ENCODE data around the gene DOCK3.
"Not testable (repeated sequence)": the region's sequence is repeated elsewhere in the genome, so short reads cannot be mapped to it uniquely, and the experiment has no call there.

Gene DOCK3

DNA sequence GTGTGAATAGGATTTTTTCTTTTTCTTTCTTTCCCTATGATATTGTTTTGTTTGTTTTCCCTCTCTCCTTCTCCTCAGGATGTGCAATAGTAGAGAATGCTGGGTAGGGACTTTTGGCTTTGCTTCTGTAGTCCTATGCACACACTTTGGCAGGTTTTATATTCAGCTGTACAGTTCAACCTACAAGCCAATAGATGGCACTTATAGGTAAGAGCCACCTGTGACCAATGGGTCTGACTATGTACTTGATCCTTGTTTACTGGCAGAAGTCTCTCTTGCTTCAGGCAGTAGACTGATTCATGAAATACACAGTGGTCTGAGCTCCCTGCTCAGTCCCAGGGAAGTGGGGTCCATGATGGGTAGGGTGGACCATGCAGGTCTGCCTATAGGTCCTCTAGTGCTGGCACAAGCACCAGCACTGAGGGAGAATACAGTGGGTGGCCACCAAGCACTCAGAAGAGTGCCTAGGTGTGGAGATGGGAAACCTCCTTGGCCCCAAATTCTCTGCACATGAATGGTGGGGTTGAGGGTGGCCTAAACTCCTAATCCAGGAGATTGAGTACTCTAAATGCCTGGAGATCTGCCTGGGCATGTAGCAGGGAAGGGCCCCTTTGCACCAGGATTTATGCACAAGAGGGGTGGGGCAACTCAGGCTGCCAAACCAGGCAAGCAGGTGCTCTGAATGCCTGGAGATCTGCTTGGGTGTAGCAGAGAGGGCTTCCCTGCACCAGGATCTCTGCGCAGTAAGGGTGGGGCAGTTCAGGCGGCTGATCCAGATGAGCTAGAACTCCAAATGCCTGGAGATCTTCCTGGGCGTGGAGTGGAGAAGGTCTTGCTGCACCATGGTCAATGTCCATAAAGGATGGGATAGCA, 176.1 kb downstream of the DOCK3 start:
- H3K4me3 ChIP-seq (ENCODE audit: low read depth, low read length), result no peak overlapping the region
- TF ChIP-seq, protein P1, sequence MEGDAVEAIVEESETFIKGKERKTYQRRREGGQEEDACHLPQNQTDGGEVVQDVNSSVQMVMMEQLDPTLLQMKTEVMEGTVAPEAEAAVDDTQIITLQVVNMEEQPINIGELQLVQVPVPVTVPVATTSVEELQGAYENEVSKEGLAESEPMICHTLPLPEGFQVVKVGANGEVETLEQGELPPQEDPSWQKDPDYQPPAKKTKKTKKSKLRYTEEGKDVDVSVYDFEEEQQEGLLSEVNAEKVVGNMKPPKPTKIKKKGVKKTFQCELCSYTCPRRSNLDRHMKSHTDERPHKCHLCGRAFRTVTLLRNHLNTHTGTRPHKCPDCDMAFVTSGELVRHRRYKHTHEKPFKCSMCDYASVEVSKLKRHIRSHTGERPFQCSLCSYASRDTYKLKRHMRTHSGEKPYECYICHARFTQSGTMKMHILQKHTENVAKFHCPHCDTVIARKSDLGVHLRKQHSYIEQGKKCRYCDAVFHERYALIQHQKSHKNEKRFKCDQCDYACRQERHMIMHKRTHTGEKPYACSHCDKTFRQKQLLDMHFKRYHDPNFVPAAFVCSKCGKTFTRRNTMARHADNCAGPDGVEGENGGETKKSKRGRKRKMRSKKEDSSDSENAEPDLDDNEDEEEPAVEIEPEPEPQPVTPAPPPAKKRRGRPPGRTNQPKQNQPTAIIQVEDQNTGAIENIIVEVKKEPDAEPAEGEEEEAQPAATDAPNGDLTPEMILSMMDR (IDR thresholded peaks at IDR 0.05; ENCODE audit: low read depth, low read length), result no peak

DNA sequence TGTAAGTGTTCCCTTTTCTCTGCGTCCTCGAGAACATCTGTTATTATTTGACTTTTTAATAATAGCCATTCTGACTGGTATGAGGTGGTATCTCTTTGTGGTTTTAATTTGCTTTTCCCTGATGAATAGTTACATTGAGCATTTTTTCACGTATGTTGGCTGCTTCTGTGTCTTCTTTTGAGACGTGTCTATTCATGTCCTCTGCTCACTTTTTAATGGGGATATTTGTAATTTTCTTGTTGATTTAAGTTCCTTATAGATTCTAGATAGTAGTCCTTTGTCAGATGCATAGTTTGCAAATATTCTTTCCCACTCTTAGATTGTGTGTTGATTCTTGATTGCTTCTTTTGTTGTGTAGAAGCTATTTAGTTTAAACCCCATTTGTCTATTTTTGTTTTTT, 179.2 kb downstream of the DOCK3 start:
- no peak overlapping the region for H3K4me3 ChIP-seq (ENCODE audit: low read depth, low read length)
- TF ChIP-seq, protein P1 (IDR thresholded peaks at IDR 0.05; ENCODE audit: low read depth, low read length), result no peak

DNA sequence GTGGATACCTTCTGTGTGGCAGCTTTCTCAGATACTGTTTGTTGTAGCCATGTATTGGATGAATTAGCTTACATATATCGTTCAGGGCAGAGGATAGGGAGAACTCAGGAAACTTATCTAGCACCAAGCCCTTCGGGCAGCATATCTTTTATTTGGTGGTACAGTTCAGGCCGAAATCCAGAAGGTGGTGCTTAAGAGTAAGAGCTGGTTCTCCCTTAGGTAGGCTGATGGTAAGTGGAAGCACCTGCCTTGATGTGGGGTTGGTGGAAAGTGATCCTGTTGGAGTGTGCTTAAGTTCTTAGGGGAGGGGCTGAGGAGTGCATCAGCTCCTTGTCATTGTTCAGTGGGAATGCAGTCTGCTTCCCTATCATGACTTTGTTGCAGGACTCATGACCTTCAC, 187.5 kb downstream of the DOCK3 start:
- TF ChIP-seq, protein P1 (IDR thresholded peaks at IDR 0.05; ENCODE audit: low read depth, low read length), result no peak
- H3K4me3 ChIP-seq (ENCODE audit: low read depth, low read length), result no peak overlapping the region

DNA sequence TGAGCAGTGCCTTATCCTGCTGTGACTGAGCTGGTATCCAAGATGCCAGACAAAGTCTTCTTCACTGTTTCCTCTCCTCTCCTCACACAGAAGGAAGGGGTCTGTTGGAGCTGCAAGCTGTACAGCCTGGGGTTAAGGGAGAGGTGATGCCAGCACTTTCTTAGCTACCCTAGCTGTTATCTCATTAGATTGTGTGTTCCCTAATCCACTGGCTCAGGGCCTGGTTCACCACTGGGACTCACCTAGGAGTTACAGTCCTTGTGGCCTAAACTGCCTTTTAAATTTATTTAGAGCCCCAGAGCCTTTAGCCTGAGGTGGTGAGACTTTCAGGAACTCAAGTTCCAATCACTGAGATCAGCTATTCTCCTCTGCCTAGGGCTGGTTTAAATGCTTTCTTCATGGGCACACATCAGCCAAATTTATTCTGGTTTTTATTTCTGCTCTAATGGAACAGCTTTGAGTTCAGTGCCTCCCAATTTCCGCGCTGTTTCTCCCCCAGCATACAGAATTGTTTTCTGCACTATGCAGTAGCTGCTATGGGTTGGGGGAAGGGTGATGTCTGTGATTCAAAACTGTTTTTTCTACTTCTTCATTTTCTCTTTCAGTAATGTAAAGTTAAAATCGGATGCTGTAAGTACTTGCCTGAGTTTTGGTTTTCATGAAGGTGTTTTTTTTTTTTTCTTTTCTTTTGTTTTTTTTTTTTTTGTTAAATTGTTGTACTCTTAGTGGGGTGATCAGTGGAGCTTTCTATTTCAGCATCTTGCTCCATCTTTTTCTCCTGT, 198.8 kb downstream of the DOCK3 start:
- TF ChIP-seq, protein P1 (IDR thresholded peaks at IDR 0.05; ENCODE audit: low read depth, low read length), result no peak
- no peak overlapping the region for H3K4me3 ChIP-seq (ENCODE audit: low read depth, low read length)

DNA sequence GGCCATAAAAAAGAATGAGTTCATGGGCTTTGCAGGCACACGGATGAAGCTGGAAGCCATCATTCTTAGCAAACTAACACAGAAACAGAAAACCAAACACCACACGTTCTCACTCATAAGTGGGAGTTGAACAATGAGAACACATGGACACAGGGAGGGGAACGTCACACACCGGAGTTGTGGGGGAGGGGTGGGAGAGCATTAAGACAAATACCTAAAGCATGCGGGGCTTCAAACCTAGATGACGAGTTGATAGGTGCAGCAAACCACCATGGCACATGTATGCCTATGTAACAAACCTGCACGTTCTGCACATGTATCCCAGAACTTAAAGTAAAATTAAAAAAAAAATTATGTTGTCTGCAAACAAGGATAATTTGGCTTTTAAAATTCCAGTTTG, 200.1 kb downstream of the DOCK3 start:
- not testable (repeated sequence) for H3K4me3 ChIP-seq (ENCODE audit: low read depth, low read length)

DNA sequence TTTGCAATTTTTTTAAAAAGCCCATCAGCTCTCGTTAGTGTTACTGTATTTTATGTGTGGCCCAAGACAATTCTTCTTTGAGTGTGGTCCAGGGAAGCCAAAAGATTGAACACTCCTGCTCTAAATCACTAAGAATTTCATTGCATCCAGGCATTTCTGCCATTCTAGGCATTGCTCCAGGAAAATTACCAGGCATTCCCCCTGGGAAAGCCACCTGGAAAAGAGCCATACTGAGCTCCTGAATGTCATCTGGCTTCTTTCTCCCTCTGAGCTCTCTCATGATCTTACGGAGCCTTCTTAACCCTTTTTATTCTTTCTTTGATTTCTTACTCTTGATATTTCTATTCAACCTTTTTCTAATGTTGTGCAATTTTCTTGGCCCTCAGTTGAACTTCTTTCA, 202.2 kb downstream of the DOCK3 start:
- no peak overlapping the region for H3K4me3 ChIP-seq (ENCODE audit: low read depth, low read length)
- TF ChIP-seq, protein P1 (IDR thresholded peaks at IDR 0.05; ENCODE audit: low read depth, low read length), result no peak

DNA sequence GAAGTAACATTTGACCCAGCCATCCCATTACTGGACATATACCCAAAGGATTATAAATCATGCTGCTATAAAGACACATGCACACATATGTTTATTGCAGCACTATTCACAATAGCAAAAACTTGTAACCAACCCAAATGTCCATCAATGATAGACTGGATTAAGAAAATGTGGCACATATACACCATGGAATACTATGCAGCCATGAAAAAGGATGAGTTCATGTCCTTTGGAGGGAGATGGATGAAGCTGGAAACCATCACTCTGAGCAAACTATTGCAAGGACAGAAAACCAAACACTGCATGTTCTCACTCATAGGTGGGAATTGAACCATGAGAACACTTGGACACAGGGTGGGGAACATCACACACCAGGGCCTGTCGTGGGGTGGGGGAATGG, 208.0 kb downstream of the DOCK3 start:
- not testable (repeated sequence) for H3K4me3 ChIP-seq (ENCODE audit: low read depth, low read length)

DNA sequence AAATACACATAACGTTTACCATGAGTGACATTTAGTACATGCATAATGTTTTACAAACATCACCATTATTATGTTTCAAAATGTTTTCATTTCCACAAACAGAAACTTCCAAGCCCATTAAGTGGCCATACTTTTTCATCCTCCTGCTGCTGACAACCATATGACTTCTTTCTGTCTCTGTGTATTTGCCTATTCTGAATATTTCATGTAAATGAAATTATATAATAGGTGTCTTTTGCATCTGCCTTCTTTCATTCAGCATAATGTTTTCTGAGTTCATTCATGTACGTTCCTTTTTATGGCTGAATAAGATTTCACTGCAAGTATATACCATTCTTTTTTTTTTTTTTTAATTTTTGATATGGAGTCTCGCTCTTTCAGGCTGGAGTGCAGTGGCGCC, 209.0 kb downstream of the DOCK3 start:
- TF ChIP-seq, protein P1 (IDR thresholded peaks at IDR 0.05; ENCODE audit: low read depth, low read length), result no peak
- no peak overlapping the region for H3K4me3 ChIP-seq (ENCODE audit: low read depth, low read length)
